ENCODE results near the gene ROR1.

DNA sequence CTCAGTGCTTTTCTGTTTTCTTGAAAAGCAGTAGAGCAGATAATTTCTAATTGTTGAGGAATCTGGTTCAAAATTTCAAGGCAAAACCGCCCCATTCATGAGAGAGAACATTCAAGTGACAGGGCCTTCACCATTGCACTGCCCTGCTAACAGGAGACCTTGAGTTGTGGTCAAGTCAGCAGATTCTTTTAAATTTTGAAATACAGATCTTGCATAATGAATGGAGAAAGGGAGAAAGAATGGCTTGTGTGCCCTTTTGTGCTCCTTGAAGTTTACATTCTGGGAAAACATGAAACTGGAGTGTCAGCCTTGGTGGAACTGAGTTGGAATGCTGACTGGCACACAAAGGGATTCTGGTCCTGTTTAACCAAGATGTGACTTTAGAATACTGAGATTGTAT is 265.1 kb downstream of the ROR1 start:
- no peak for TF ChIP-seq ZFP30 (CRISPR knock-in tag; IDR thresholded peaks at IDR 0.05)
- no peak for TF ChIP-seq ISL1 (CRISPR knock-in tag; IDR thresholded peaks at IDR 0.05)
- TF ChIP-seq, protein P1, sequence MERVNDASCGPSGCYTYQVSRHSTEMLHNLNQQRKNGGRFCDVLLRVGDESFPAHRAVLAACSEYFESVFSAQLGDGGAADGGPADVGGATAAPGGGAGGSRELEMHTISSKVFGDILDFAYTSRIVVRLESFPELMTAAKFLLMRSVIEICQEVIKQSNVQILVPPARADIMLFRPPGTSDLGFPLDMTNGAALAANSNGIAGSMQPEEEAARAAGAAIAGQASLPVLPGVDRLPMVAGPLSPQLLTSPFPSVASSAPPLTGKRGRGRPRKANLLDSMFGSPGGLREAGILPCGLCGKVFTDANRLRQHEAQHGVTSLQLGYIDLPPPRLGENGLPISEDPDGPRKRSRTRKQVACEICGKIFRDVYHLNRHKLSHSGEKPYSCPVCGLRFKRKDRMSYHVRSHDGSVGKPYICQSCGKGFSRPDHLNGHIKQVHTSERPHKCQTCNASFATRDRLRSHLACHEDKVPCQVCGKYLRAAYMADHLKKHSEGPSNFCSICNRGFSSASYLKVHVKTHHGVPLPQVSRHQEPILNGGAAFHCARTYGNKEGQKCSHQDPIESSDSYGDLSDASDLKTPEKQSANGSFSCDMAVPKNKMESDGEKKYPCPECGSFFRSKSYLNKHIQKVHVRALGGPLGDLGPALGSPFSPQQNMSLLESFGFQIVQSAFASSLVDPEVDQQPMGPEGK (CRISPR knock-in tag; IDR thresholded peaks at IDR 0.05; ENCODE audit: borderline replicate concordance) = no peak
- no peak for TF ChIP-seq ZFP3 (CRISPR knock-in tag; IDR thresholded peaks at IDR 0.05)
- TF ChIP-seq ZNF70 (CRISPR knock-in tag; IDR thresholded peaks at IDR 0.05) = no peak
- TF ChIP-seq TSHZ2 (CRISPR knock-in tag; IDR thresholded peaks at IDR 0.05) = no peak
- no peak for TF ChIP-seq ARNTL (CRISPR knock-in tag; IDR thresholded peaks at IDR 0.05; ENCODE audit: borderline replicate concordance, low read depth)
- no peak for TF ChIP-seq RARB (CRISPR knock-in tag; IDR thresholded peaks at IDR 0.05)
- TF ChIP-seq CREB5 (CRISPR knock-in tag; IDR thresholded peaks at IDR 0.05; ENCODE audit: low read depth) = no peak
- no peak for TF ChIP-seq OSR1 (CRISPR knock-in tag; IDR thresholded peaks at IDR 0.05)
- TF ChIP-seq CSDC2 (CRISPR knock-in tag; IDR thresholded peaks at IDR 0.05) = no peak
- no peak for TF ChIP-seq ESRRG (CRISPR knock-in tag; IDR thresholded peaks at IDR 0.05)
- no peak for TF ChIP-seq GLIS3 (CRISPR knock-in tag; IDR thresholded peaks at IDR 0.05)

Measured in SK-N-SH treated with all-trans-retinoic acid at 6 μM for 48 hours (cell line).